Right atrium auricular region (tissue), 2 donors: Measurements from ENCODE around the gene PTPRN2. TPM values are rescaled to one million over a fixed set of nuclear protein-coding genes. Genes with fewer than 3 reads are reported as not detected.

Experiments used
- DNase-seq: peaks from one replicate; pipeline ENCODE4 v3.0.0-alpha.2; 2019; ENCODE audit warnings: low spot score
- H3K27ac ChIP-seq, 2 donors: fragments of 200-600 bp; sonication (generic); 1 replicate in 1 of 2; 2 replicates in 1 of 2; pipeline ENCODE4 v1.5.1; 2016 to 2019
- H3K27me3 ChIP-seq, 2 donors: fragments of 200-600 bp; sonication (generic); one replicate each; pipeline versions ENCODE4 v1.5.1 to v1.6.0; 2017 to 2019
- H3K36me3 ChIP-seq: fragments of 200-600 bp; sonication (generic); one replicate; pipeline ENCODE4 v1.5.1; 2016
- H3K4me1 ChIP-seq, 2 donors: fragments of 200-600 bp; sonication (generic); one replicate each; pipeline versions ENCODE4 v1.5.1 to v1.6.0; 2017 to 2019
- H3K4me3 ChIP-seq, 2 donors: fragments of 200-600 bp; sonication (generic); 1 replicate in 1 of 2; 2 replicates in 1 of 2; pipeline ENCODE4 v1.5.1; 2017 to 2019; ENCODE audit warnings: mild to moderate bottlenecking in 1 of 2, moderate library complexity in 1 of 2
- H3K9me3 ChIP-seq, 2 donors: fragments of 200-600 bp; sonication (generic); one replicate each; pipeline ENCODE4 v1.5.1; 2019
- CTCF ChIP-seq, 2 donors: fragments of 200-600 bp; sonication (generic); IDR thresholded peaks; one replicate each; pipeline ENCODE4 v1.5.1; 2019; ENCODE audit warnings: antibody characterized with exemption in 2 of 2
- total RNA-seq, 2 donors: library from RNA; depleted of rRNA; stranded (reverse); fragments of >200 nt; gene quantifications; one replicate each; pipeline ENCODE4 v1.1.0, GENCODE V29; 2016

The PTPRN2 gene
- total RNA-seq, 2 donors from 2014 or later = 2.6 to 2.7 TPM

GRCh38 chr7:158401826-158402225 lies 185.8 kb downstream of the PTPRN2 start:
- DNase-seq = no peak
- no peak for TF ChIP-seq CTCF (IDR thresholded peaks at IDR 0.05)
- Histone ChIP-seq H3K36me3 (no peaks in the 10 kb centered on the region), H3K4me3 (no peak overlapping the region), H3K4me1 (no peaks in the 10 kb centered on the region), H3K27me3 (no peaks in the 10 kb centered on the region), H3K9me3 (peaks cover 0 to 8% of the 10 kb centered on the region in 2 donors), H3K27ac (no peak overlapping the region)

GRCh38 chr7:158401295-158401694 lies 186.3 kb downstream of the PTPRN2 start:
- no peak overlapping the region for H3K4me3 ChIP-seq
- DNase-seq = no peak
- H3K36me3 ChIP-seq = no peaks in the 10 kb centered on the region
- no peak for TF ChIP-seq CTCF (IDR thresholded peaks at IDR 0.05)
- no peaks in the 10 kb centered on the region for H3K27me3 ChIP-seq
- H3K9me3 ChIP-seq = peaks cover 0 to 8% of the 10 kb centered on the region in 2 donors
- H3K27ac ChIP-seq = no peak overlapping the region
- H3K4me1 ChIP-seq = no peaks in the 10 kb centered on the region

DNA sequence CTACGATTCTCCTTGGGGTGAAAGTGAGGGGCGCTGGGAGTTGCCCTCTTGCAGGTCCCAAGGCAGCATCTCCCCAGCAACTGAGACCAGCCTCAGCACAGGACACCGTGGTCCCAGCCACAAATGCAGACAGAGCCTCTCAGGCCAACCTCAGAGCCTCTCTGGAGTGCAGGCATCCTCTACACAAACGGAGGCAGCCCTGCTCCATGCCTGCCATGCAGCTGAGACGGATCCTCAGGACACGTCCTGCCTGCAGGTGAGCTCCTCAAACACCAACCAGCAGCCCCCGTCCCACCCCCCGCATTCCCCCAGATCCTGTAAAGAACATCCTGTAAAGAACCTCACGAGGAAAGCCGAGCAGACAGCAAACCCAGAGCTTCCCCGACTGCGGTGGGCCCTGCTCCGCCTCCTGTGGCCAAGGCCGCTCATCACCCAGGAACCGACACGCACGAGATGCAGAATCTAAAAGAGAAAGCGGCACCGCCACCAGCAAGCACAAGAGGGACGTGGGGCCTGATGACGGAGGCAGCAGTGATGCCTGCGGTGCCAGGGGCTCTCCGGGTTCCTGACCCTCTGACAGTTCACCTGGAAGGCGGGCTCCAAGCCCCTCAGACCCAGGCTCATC lies 186.9 kb downstream of the PTPRN2 start:
- Histone ChIP-seq H3K4me3 (no peak overlapping the region), H3K36me3 (no peaks in the 10 kb centered on the region), H3K27ac (no peak overlapping the region), H3K9me3 (peaks cover 0 to 8% of the 10 kb centered on the region in 2 donors), H3K4me1 (no peaks in the 10 kb centered on the region), H3K27me3 (no peaks in the 10 kb centered on the region)
- no peak for TF ChIP-seq CTCF (IDR thresholded peaks at IDR 0.05)
- no peak for DNase-seq

- Histone ChIP-seq H3K36me3 (no peaks in the 10 kb centered on the region), H3K4me3 (no peak overlapping the region), H3K9me3 (peaks cover 0 to 8% of the 10 kb centered on the region in 2 donors), H3K27me3 (no peaks in the 10 kb centered on the region), H3K4me1 (no peaks in the 10 kb centered on the region), H3K27ac (no peak overlapping the region)
- no peak for DNase-seq
- TF ChIP-seq CTCF (IDR thresholded peaks at IDR 0.05) = no peak
Observed at GRCh38 chr7:158399762-158400161, 187.9 kb downstream of the PTPRN2 start.

DNA sequence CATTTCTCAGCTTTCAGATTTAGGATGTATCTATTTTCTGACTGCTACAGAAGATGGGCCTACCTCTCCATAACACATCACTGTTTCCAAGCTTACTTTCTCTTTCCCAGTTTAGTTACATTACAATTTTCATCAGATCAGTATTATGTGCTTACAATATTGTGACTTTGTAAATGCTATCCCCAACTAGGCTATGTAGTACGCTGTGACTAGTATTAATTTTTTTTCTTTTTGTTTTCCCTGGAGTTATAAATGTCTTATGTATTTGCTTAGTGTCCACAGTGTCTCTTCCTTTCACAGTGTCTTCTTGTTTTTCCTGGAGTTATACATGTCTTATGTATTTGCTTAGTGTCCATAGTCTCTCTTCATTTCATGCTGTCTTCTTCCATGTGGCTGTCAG lies 188.9 kb downstream of the PTPRN2 start:
- no peak overlapping the region for H3K4me3 ChIP-seq
- DNase-seq = no peak
- no peaks in the 10 kb centered on the region for H3K36me3 ChIP-seq
- H3K27ac ChIP-seq = no peak overlapping the region
- no peak for TF ChIP-seq CTCF (IDR thresholded peaks at IDR 0.05)
- peaks cover 0 to 8% of the 10 kb centered on the region in 2 donors for H3K9me3 ChIP-seq
- H3K4me1 ChIP-seq = no peaks in the 10 kb centered on the region
- H3K27me3 ChIP-seq = no peaks in the 10 kb centered on the region

DNA sequence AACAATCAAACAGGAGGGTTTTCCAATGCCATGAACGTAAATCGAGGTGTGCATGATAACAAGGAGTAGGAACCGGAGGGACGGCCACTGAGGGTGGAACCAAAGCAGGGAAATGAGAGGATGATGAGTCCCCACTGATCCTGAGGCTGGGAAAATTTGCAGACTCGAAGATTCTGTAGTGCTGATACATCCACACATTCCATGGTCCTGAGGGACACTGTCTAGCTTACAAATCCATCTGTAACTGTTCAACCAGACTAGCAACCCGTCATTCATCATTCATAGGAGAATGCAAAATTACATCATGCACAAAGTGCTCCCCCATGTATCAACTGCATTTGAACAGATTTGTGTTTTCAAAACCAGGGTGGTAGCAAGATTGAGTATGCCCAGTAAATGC lies 189.7 kb downstream of the PTPRN2 start:
- Histone ChIP-seq H3K27me3 (no peaks in the 10 kb centered on the region), H3K4me1 (no peaks in the 10 kb centered on the region), H3K4me3 (no peak overlapping the region), H3K27ac (no peak overlapping the region), H3K36me3 (no peaks in the 10 kb centered on the region), H3K9me3 (peaks cover 0 to 8% of the 10 kb centered on the region in 2 donors)
- no peak for DNase-seq
- no peak for TF ChIP-seq CTCF (IDR thresholded peaks at IDR 0.05)
